Lower leg skin (tissue), 3 donors: Measurements from ENCODE around the gene LRP1B.

Experiments used
- CTCF ChIP-seq, 3 donors: fragments of 450-650 bp; IDR thresholded peaks; one replicate each; pipeline ENCODE4 v1.5.1; 2016; ENCODE audit warnings: antibody characterized with exemption in 3 of 3, mild to moderate bottlenecking in 3 of 3, moderate library complexity in 2 of 3
- POLR2A ChIP-seq, 2 donors: fragments of 450-650 bp; IDR thresholded peaks; one replicate each; pipeline ENCODE4 v1.6.1; 2016 to 2017; ENCODE audit warnings: antibody characterized with exemption in 2 of 2, mild to moderate bottlenecking in 1 of 2, moderate library complexity in 1 of 2

- TF ChIP-seq POLR2A (IDR thresholded peaks at IDR 0.05) (no peak), CTCF (IDR thresholded peaks at IDR 0.05) (no peak)
Measured at GRCh38 chr2:141647353-141647752, 483.5 kb downstream of the LRP1B start.
